ENCODE results near the gene MTM1.
A peak's percentile ranks its signal among the peaks of the same experiment; 100 is the strongest.

The MTM1 gene

DNA sequence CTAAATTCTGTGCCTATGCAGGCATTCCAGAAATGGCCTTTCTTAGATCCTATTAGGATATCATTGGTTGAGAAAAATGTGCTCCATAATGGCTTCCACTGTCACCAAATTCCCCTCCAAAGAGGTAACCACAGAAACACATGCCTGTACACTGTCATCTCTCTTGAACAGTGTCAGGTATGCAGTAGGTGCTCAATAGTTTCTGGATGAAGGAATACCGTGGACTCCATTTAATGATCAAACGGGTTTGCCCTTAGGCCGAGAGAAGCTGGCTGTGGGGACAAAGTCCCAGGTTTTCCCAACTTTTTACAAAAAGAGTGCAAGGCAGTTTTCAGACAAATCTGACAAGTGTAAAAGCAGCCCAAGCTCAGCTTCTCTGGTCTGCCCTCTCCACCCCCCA, 16.5 kb upstream of the MTM1 start:
- DNase-seq, result no peak

DNA sequence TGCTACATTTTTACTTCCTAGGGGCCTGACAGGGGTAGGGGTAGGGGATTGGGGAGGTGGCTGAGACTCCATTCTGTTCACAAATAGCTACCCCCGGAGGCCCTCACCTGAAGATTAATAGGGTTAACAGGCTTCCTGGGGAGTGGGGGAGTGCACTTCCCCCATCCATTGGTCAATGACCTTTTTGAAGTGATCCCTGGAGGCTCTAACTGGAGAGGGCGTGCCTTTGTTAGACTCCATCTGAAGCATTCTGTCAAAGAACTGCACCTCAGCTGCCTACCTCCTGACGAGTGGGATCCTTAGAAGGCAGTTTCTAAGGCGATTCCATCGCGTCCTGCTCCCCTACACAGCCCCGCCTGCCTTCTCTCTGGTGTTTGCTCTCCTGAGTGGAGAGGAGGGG, 10.0 kb upstream of the MTM1 start:
- DNase-seq, result no peak

DNA sequence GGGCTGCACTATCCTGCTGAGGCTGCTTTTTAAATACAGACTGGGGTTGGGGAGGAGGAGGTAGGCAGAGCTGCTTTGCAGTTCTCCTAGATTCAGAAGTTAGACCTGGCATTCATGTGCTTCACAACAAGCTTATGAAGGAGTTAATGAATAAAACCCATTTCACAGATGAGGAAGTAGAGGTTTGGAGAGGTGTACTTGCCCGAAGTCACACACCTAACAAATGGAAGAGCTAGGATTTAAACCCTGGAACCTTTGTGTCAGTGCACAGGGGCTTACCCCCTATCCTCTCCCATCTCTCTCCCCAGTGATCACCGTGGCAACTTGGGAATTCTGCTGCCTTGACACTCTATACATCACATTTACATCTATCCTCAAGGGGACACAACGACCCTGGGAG, 3.6 kb upstream of the MTM1 start:
- DNase-seq, result no peak

GRCh38 chrX:150565551-150565950, 2.9 kb upstream of the MTM1 start:
- no peak for DNase-seq

- DNase-seq, result no peak
These were observed 1.7 kb upstream of the MTM1 start for GRCh38 chrX:150566734-150567182.

DNA sequence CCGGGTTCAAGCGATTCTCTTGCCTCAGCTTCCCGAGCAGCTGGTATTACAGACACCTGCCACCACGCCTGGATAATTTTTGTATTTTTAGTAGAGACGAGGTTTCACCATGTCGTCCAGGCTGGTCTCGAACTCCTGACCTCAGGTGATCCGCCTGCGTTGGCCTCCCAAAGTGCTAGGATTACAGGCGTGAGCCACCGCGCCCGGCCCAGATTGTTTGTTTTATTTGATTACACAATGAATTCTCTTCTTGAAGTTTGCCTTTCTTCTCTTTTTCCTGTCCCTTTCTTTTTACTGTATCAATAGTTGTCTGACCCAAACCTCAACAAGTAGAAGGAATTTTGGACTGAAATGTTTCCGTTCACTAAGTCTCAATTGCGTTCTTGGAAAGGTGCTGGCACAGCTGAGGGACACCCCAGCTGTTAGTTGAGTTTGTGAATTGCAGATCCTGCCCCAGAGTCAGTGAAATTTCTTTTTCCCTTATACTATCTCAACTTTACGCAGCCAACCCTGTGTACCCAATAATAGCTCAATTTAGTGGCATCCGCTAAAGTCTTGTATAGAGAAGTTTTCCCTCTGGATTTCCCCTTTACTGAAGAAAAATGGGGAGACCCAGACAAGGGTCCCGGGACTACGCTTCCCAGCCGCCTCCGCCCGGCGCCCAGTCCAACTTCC, 639 bp upstream of the MTM1 start:
- no peak for DNase-seq

- DNase-seq, result peak in 3 of 4 experiments; percentile 77 to 80 (median 77)
These were observed 695 bp downstream of the MTM1 start for GRCh38 chrX:150569155-150569477.

DNA sequence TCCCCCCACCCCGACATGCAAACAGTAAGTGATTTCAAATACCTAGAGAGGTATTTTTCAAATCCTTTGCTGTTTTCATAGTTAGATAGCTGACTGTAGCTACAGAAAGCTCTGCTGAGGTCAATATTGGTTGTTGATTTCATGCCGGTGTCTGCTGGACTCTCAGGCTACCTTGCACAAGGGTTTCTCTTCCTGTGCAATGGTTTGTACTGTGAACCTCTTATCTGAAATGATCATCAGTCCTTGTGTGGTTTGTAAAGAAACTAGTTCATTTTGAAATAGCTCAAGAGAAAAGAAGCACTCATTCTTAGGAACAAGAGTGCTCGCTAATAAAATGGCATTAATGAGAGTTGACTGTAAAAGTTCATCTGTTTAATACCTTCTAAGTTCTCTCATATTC, 2.1 kb downstream of the MTM1 start:
- DNase-seq, result peak in 2 of 4 experiments; percentile 8 to 9

DNA sequence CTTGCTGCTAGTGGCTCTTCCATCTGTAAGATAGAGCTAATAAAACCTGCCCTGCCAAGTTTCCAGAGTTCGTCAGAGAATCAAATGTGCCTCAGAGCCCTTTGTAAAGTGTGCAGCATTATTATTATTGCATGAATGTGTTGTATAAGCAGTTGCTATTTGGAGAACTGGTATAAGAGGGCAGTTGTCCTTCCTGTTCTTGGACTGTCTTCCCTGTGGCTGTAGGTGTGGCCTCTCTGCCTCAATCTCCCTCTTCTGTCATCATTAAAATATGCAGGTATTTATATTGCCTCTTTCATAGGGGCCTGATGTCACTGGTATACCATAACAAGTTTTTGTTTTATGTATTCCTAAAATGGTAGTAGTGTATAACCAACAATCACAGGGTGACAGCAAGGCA, 3.8 kb downstream of the MTM1 start:
- DNase-seq, result peak in 1 of 4 experiments; percentile 15

- DNase-seq, result no peak
These were observed 4.7 kb downstream of the MTM1 start for GRCh38 chrX:150573106-150573505.

DNA sequence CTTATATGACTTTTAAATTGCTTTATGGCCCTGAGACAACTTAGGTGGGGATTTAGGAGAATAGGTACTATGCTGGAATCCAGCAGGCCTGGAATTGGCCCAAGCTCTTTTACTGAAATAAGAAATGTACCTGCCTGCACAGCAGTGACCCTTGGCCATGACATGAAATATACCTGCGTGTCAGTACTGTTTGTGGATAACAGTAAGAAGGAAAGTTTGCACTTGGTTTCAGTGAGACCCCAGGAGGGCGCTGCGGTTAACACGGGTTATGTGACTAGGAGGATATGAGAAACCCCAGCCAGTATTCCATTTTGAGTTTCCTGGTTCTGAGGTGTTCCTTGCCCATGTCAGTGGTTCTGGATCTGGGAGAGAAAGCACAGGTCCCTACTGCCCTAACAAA, 5.3 kb downstream of the MTM1 start:
- DNase-seq, result no peak

GRCh38 chrX:150574559-150575418, 6.4 kb downstream of the MTM1 start:
- peak; percentile 3 to 57 (median 36) for DNase-seq

DNA sequence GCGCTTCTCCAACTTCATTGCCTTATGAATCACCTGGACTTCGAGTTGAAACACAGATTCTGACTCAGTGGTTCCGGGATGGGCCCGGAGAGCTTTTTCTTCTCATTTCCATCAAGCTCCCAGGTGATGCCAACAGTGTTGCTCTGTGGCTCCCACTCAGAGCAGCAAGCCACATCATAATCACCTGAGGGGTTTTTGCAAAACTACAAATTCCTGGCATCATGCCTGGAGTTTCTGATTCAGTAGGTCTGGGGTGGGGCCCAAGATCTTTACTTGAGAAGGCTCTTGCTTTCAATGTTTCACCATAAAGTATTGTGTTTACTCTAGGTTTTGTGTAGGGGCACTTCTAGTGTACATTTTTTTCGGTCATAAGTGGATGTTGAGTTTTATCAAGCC, 7.0 kb downstream of the MTM1 start:
- peak in 2 of 4 experiments; percentile 5 to 8 for DNase-seq

DNA sequence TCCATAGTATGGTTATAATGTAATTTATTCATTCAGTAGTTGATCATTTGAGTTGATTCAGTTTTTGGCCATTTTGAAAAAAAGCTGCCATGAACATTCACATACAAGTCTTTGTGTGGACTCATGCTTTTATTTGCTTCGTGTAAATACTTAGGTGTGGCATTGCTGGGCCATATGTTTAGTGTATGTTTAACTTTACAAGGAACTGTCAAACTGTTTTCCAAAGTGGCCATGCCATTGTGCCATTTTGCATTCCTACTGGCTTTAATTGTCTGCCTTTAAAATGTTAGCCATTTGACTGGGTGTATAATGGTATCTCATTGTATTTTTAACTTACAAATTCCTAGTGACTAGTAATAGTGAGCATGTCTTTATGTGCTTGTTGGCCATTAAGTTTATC, 8.8 kb downstream of the MTM1 start:
- no peak for DNase-seq

DNA sequence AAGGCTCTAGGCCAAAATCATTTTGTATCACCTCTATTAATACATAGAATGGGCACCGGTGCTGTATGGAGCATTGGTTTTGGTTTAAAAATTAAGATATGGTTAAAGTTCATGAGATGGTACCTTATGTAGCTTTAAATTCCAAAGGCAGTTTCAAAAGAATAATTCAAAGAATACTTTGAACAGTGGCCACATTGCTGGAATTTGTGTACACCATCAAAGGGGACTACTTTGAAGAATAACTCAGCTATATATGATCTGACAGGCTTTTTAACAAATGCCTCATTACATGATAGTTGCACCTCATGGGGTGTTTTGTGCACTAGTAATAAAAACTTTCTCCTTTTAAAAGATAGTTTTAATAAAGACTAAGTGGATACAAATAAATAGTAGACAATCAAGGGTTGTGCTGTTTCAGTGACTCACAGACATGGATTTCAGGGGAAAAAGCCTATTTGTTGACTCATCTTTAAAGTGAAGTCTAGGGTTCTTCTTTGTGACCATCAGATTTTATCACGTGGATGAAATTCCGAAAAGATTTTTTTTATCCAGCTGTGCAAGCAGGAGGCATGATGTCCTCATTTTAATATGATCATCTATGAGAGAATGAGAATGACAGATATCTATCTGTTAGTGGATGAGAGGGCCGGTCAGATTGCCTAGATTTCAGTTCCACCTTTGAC, 12.8 kb downstream of the MTM1 start:
- DNase-seq, result no peak

GRCh38 chrX:150582338-150582948, 14.0 kb downstream of the MTM1 start:
- no peak for DNase-seq

DNA sequence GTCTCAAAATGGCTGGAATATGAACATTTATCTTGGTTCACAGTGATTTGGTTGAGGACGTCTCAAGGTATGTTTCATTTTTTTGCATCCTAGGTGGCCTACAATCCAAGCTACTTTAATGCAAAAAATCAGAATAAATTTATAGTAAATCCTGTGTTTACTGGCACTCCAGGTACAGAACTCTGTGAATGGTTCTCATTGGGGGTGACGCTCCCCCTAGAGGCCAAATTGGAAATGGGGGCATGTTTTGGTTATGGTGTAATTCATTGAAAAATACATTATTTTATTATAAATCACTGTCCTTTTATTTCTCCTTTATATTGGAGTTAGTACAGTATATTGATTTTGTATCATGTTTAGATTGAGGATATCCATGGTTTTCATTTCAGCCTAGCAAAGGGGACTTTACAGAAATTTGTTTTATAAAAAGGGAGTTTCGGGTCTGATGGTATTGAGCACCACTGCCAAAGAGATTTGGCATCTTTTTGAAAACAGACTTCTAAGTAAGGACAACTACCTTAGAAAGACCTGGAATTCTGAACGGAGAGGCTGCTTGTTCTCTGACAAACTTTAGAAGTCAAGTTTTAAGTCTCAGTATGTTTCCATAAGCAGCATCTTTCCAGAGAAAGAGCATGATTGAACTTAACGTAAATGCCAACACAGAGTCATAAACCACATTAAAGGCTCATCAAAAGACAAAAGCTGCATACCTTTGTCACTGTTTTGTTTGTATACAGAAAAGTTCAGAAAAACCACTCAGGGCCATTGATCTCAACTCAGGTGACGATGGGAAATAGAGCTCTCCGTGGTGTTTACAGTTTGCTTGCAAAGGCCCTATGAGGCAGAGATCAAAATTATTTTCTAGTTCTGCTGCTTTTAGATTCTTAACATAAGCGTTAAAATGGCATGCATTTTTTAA, 19.4 kb downstream of the MTM1 start:
- DNase-seq, result peak in 2 of 4 experiments; percentile 10 to 29

DNA sequence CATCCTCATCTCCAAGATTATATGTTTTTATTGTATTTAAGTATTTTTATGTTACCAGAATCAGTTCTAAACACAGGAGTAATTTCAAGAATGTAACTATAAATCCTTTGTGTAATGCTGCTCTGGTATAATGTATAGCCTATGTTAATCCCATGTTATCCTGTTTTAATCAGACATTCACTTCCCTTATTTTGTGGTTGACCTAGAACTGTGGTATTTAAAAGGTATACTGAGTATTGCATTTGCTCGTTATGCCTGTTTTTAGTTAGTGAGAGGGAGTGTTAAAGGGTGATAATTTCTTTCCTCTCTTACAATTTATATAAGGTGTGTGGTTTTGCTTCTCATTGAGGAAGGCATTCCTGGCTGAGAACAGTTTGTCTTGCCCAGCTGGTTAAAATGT, 26.2 kb downstream of the MTM1 start:
- no peak for DNase-seq

- DNase-seq, result no peak
These were observed 30.8 kb downstream of the MTM1 start for GRCh38 chrX:150599226-150599625.

GRCh38 chrX:150602296-150602695, 33.9 kb downstream of the MTM1 start:
- DNase-seq, result no peak

DNA sequence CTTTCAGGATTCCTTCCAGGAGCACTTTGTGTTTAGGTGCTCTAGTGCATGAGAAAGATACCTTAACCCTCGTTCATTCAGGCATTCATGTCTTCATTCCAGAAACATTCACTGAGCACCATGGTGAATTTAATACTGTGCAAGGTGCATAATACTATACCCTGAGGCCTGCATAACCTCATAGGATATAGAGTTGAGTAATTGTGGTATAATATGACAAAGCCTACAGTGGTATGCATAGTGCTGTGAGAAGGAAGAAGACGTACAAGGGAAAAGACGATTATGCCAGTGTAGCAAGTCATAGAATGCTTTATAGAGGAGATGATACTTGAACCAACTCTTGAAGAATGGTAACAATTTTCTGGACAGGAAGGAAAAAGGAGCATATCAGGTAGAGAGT, 34.3 kb downstream of the MTM1 start:
- DNase-seq, result no peak

GRCh38 chrX:150605603-150606002, 37.2 kb downstream of the MTM1 start:
- DNase-seq, result no peak

Data from suppressor macrophage (primary cell).